HepG2 (cell line): ENCODE data around the gene PTPN3. TPM values are rescaled to one million over a fixed set of nuclear protein-coding genes. Genes with fewer than 3 reads are reported as not detected.

Experiments
- ATAC-seq: fragments of 200-7000 bp; cut with Tn5 transposase; 3 replicates; pipeline ENCODE4 v1.9.1; 2020; ENCODE audit warnings: mild to moderate bottlenecking, moderate library complexity
- BruUV-seq: library from RNA; stranded (reverse); fragments of 400-500 nt; replicated peaks from 2 replicates; lab custom pipeline; 2021; lab: Mats Ljungman, UMichigan
- CTCF ChIA-PET: fragments of 300-600 bp; formaldehyde crosslinking; extraction: SDS; loops from one replicate; lab custom pipeline; 2021; ENCODE audit warnings: low total read pairs, inconsistent platforms, low intra/inter-chr PET ratio; lab: Yijun Ruan, JAX
- POLR2A ChIA-PET: fragments of 350-600 bp; sonication (Branson Sonifier 250); formaldehyde crosslinking; loops from one replicate; lab custom pipeline; 2020; ENCODE audit warnings: antibody characterized with exemption, inconsistent platforms; lab: Yijun Ruan, JAX
- DNase-seq: peaks from one replicate; pipeline ENCODE4 v3.0.0-alpha.2; 2015; ENCODE audit warnings: low spot score
- FAIRE-seq: peaks from 3 replicates; lab custom pipeline; 2011; peaks lifted over from hg19 to GRCh38; lab: Jason Lieb, UNC
- H2AFZ ChIP-seq: one replicate; pipeline ENCODE4 v1.6.1; 2011; ENCODE audit warnings: low read length, inconsistent platforms
- H3K27ac ChIP-seq: fragments of 300-600 bp; 3 replicates; pipeline ENCODE4 v1.8.0; 2011; ENCODE audit warnings: mixed run types, mild to moderate bottlenecking, mixed read lengths, low read length, inconsistent platforms; ENCODE audit not compliant: insufficient read depth; ENCODE audit errors: extremely low read length
- H3K27me3 ChIP-seq, 2 experiments: fragments of 200-600 bp in 1 of 2; 2 replicates in 1 of 2; 3 replicates in 1 of 2; pipeline versions ENCODE4 v1.6.0 to v1.8.0; 2011; ENCODE audit warnings: low read length in 2 of 2, mild to moderate bottlenecking in 2 of 2, moderate library complexity in 2 of 2, inconsistent platforms in 1 of 2; ENCODE audit not compliant: insufficient read depth in 2 of 2, control insufficient read depth in 1 of 2
- H3K36me3 ChIP-seq, 2 experiments: fragments of 200-600 bp in 1 of 2; replicated peaks in 1 of 2; 2 replicates in 1 of 2; 3 replicates in 1 of 2; pipeline versions ENCODE4 v1.5.1 to v1.8.0; 2011; ENCODE audit warnings: low read length in 2 of 2, inconsistent platforms in 1 of 2; ENCODE audit not compliant: insufficient read depth in 2 of 2, control insufficient read depth in 1 of 2
- H3K4me1 ChIP-seq: 2 replicates; pipeline ENCODE4 v1.5.1; 2012; ENCODE audit warnings: low read length, inconsistent platforms; ENCODE audit not compliant: insufficient read depth
- H3K4me2 ChIP-seq: 2 replicates; pipeline ENCODE4 v1.6.0; 2011; ENCODE audit warnings: low read depth, low read length, inconsistent platforms
- H3K4me3 ChIP-seq, 3 experiments: fragments of 200-600 bp in 1 of 3; sonication (generic), shearing (Covaris generic) in 1 of 3; replicated peaks in 1 of 3; 2 replicates each; pipeline ENCODE4 v1.5.1; 2011 to 2016; ENCODE audit warnings: low read length in 3 of 3, inconsistent platforms in 2 of 3, low read depth in 2 of 3, mild to moderate bottlenecking in 2 of 3, control low read depth in 1 of 3, mixed read lengths in 1 of 3; ENCODE audit not compliant: insufficient read depth in 1 of 3
- H3K79me2 ChIP-seq: one replicate; pipeline ENCODE4 v1.6.1; 2011; ENCODE audit warnings: low read length, inconsistent platforms; ENCODE audit not compliant: insufficient read depth
- H3K9ac ChIP-seq: 2 replicates; pipeline ENCODE4 v1.6.0; 2011; ENCODE audit warnings: mild to moderate bottlenecking, low read depth, low read length, inconsistent platforms; ENCODE audit not compliant: insufficient read depth
- H3K9me3 ChIP-seq: 2 replicates; pipeline ENCODE4 v1.5.1; 2012; ENCODE audit warnings: mild to moderate bottlenecking, low read length
- H4K20me1 ChIP-seq: 2 replicates; pipeline ENCODE4 v1.6.0; 2011; ENCODE audit warnings: inconsistent platforms, mild to moderate bottlenecking, low read length, moderate library complexity; ENCODE audit not compliant: insufficient read depth
- CHD4 ChIP-seq: fragments of 200-600 bp; sonication (generic); IDR thresholded peaks from 2 replicates; pipeline ENCODE4 v1.7.0; 2017; ENCODE audit warnings: mild to moderate bottlenecking, low read length, borderline replicate concordance
- FOXP1 ChIP-seq, 2 experiments: fragments of 450-650 bp in 1 of 2; IDR thresholded peaks; 2 replicates each; pipeline ENCODE4 v1.6.1; 2017 to 2018; ENCODE audit warnings: antibody characterized with exemption in 1 of 2
- KDM1A ChIP-seq: IDR thresholded peaks from 2 replicates; pipeline ENCODE4 v1.6.1; 2016; ENCODE audit warnings: missing compliant biosample characterization
- PCBP1 ChIP-seq: fragments of 200-400 bp; formaldehyde crosslinking; IDR thresholded peaks from 2 replicates; pipeline ENCODE4 v1.6.1; 2017; ENCODE audit warnings: mild to moderate bottlenecking, low read depth, low read length, borderline replicate concordance
- SALL1 ChIP-seq: sonication (generic); formaldehyde crosslinking; IDR thresholded peaks from 2 replicates; pipeline ENCODE4 v1.8.0; 2022; ENCODE audit warnings: mild to moderate bottlenecking, missing genetic modification reagents
- ZBTB42 ChIP-seq: sonication (generic); formaldehyde crosslinking; IDR thresholded peaks from 2 replicates; pipeline ENCODE4 v1.5.0; 2020; ENCODE audit warnings: mild to moderate bottlenecking, missing genetic modification reagents
- ZNF10 ChIP-seq: sonication (generic); formaldehyde crosslinking; IDR thresholded peaks from 2 replicates; pipeline ENCODE4 v1.4.0; 2020; ENCODE audit warnings: mild to moderate bottlenecking, low read depth, missing genetic modification reagents, borderline replicate concordance
- ZNF20 ChIP-seq: sonication (generic); formaldehyde crosslinking; IDR thresholded peaks from 2 replicates; pipeline ENCODE4 v1.4.0; 2020; ENCODE audit warnings: mild to moderate bottlenecking, moderate library complexity, missing genetic modification reagents
- ZNF501 ChIP-seq: sonication (generic); formaldehyde crosslinking; IDR thresholded peaks from 2 replicates; pipeline ENCODE4 v1.5.1; 2020; ENCODE audit warnings: mild to moderate bottlenecking, moderate library complexity, missing genetic modification reagents
- WGBS: methylation state at CpG from one replicate; pipeline ENCODE4 v1.1.6; 2017; ENCODE audit warnings: low lambda C conversion rate; 5-methylcytosine and 5-hydroxymethylcytosine counted together
- in situ Hi-C: cut with HindIII; loops from 2 replicates; pipeline ENCODE4 v1.10.0; 2017; ENCODE audit warnings: low pct_unique_long_range_greater_than_20kb; ENCODE audit not compliant: extremely low pct_ligation_motif_present
- intact Hi-C: fragments of 100-400 bp; cut with micrococcal nuclease; formaldehyde crosslinking; loops from one replicate; pipeline ENCODE4 v1.10.0; 2022; ENCODE audit not compliant: unreplicated experiment
- polyA plus RNA-seq, 8 experiments: library from polyadenylated mRNA; depleted of rRNA in 3 of 8; stranded (reverse) in 7 of 8; unstranded in 1 of 8; fragments of >200 nt; fragmentation: Illumina TruSeq in 4 of 8; extraction: Trizol in 4 of 8; gene quantifications; 2 replicates each; pipeline versions ENCODE4 v1.2.1 to v1.2.3, GENCODE V29; 2011 to 2016; ENCODE audit warnings: low read depth in 4 of 8, missing spikeins in 1 of 8, mixed read lengths in 1 of 8; ENCODE audit not compliant: insufficient read depth in 1 of 8
- total RNA-seq, 5 experiments: library from RNA; depleted of rRNA; stranded (reverse); fragments of >200 nt; fragmentation: Illumina TruSeq; extraction: Trizol; gene quantifications; 2 replicates each; pipeline ENCODE4 v1.2.3, GENCODE V29; 2016; ENCODE audit warnings: low read depth in 1 of 5
- TF ChIP-seq, protein P1 (sequence below): sonication (generic); formaldehyde crosslinking; IDR thresholded peaks from 2 replicates; pipeline ENCODE4 v1.4.0; 2020; ENCODE audit warnings: mild to moderate bottlenecking, missing genetic modification reagents
- TF ChIP-seq, protein P2 (sequence below): sonication (generic); formaldehyde crosslinking; IDR thresholded peaks from 2 replicates; pipeline ENCODE4 v1.5.1; 2020; ENCODE audit warnings: mild to moderate bottlenecking, moderate library complexity, missing genetic modification reagents
- TF ChIP-seq, protein P3 (sequence below), 2 experiments: sonication (generic) in 1 of 2; formaldehyde crosslinking in 1 of 2; IDR thresholded peaks; 2 replicates each; pipeline versions ENCODE4 v1.5.1 to v1.6.1; 2011 to 2020; ENCODE audit warnings: borderline replicate concordance in 1 of 2, low read depth in 1 of 2, low read length in 1 of 2, mild to moderate bottlenecking in 1 of 2, missing genetic modification reagents in 1 of 2, moderate library complexity in 1 of 2

The PTPN3 gene
- total and polyA plus RNA-seq, 2 of the 13 experiments (the other 11 are each of a cell fraction or from before 2014, with no cell fraction given) = 5.6 to 20.5 TPM

DNA sequence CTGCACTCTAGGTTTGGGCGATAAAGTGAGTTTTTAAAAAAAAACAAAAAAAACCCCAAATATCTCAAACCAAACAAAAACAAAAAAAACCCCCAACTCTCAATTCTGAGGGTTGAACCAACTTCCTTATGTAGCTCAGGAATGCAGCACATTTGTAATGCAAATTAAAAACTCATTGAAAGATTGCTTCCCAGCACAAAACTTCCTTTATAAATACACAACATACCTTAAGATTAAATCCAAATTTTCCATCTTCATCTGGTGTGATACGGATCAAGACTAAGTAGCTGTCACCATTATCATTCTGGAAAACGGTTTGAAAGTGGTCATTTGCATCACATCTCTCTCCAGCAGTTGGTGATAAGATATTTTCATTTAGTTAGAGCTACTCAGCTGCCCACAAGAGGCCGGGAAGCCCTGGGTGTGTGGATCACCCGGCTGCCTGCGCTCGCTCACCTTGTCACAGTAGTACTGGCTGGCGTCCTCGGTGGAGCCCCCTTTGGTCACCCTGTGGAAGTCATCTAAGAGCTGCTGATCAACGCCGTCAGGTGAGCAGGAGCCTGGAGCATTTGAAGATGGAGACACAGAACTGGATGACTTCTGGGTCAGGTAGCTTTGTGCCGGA, 88.2 kb downstream of the PTPN3 start:
- Histone ChIP-seq H3K27ac (no peak overlapping the region), H3K4me3 (no peak overlapping the region), H4K20me1 (no peaks in the 10 kb centered on the region), H3K9ac (no peak overlapping the region), H3K9me3 (no peaks in the 10 kb centered on the region), H3K36me3 (peaks cover 12 to 49% of the 10 kb centered on the region in 2 experiments; a peak in 4 of 5 replicates), H3K4me2 (no peak overlapping the region), H3K4me1 (no peaks in the 10 kb centered on the region), H3K27me3 (no peaks in the 10 kb centered on the region), H2AFZ (no peak overlapping the region), H3K79me2 (no peaks in the 10 kb centered on the region)
- no peak for DNase-seq
- ChIA-PET CTCF (no interaction called here), POLR2A (no interaction called here)
- ATAC-seq = peak; percentile 68
- FAIRE-seq = no peak
- BruUV-seq = no TSS peak
- WGBS = 89% methylated on average over 12 of the region's 12 CpGs
- intact Hi-C loops (no loop called here), in situ Hi-C loops (no loop called here)
- TF ChIP-seq CHD4 (no peak), PCBP1 (no peak), SALL1 (no peak), ZBTB42 (no peak)
- TF ChIP-seq, protein P1, sequence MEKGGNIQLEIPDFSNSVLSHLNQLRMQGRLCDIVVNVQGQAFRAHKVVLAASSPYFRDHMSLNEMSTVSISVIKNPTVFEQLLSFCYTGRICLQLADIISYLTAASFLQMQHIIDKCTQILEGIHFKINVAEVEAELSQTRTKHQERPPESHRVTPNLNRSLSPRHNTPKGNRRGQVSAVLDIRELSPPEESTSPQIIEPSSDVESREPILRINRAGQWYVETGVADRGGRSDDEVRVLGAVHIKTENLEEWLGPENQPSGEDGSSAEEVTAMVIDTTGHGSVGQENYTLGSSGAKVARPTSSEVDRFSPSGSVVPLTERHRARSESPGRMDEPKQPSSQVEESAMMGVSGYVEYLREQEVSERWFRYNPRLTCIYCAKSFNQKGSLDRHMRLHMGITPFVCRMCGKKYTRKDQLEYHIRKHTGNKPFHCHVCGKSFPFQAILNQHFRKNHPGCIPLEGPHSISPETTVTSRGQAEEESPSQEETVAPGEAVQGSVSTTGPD (CRISPR knock-in tag) = no peak

DNA sequence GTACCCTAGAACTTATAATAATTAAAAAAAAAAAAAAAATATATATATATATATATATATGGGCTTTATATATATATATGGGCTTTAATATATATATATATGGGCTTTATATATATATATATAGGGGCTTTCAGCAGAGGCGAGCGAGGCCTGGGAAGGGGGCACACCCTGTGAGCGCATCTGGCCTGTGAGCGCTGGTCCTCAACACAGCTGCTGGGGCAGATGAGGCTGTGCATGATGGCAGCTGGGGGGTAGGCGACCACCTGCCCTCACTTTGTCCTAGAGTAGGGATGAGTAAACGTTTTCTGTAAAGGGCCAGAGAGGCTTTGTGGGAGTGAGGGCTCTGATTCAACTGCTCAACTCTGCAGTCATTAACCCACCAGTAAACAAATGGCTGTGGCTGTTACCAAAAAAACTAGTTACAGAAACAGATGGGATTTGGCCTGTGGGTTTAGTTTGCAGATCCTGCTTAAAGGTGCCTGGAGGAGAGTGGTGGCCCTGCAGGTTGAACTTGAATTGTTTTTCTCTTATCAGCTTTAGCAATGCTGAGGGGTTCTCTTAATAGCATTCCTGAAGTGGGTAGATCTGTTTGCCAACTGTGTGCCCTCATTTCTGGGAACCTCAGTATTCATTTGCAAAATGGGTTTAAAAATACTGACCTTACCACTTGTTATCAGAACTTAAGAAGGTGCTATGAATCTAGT, 89.2 kb downstream of the PTPN3 start:
- H2AFZ ChIP-seq = no peak overlapping the region
- 98% methylated on average over 6 of the region's 6 CpGs for WGBS
- H3K4me1 ChIP-seq = no peaks in the 10 kb centered on the region
- no peak overlapping the region for H3K9ac ChIP-seq
- no peaks in the 10 kb centered on the region for H3K27me3 ChIP-seq
- ChIA-PET CTCF (no interaction called here), POLR2A (no interaction called here)
- no peaks in the 10 kb centered on the region for H3K9me3 ChIP-seq
- intact Hi-C loops = no loop called here
- H3K36me3 ChIP-seq = peaks cover 15 to 58% of the 10 kb centered on the region in 2 experiments; a peak in 4 of 5 replicates
- H3K4me3 ChIP-seq = no peak overlapping the region
- FAIRE-seq (no peak), ATAC-seq (no peak), DNase-seq (no peak)
- no peak overlapping the region for H3K27ac ChIP-seq
- H3K79me2 ChIP-seq = no peaks in the 10 kb centered on the region
- no peaks in the 10 kb centered on the region for H4K20me1 ChIP-seq
- BruUV-seq = no TSS peak
- in situ Hi-C loops = no loop called here
- no peak overlapping the region for H3K4me2 ChIP-seq
- no peak for TF ChIP-seq FOXP1 (IDR thresholded peaks at IDR 0.05)
- no peak for TF ChIP-seq FOXP1 (CRISPR knock-in tag; IDR thresholded peaks at IDR 0.05)
- TF ChIP-seq KDM1A (CRISPR knock-in tag) = no peak
- no peak for TF ChIP-seq ZNF501 (CRISPR knock-in tag)
- TF ChIP-seq, protein P2, sequence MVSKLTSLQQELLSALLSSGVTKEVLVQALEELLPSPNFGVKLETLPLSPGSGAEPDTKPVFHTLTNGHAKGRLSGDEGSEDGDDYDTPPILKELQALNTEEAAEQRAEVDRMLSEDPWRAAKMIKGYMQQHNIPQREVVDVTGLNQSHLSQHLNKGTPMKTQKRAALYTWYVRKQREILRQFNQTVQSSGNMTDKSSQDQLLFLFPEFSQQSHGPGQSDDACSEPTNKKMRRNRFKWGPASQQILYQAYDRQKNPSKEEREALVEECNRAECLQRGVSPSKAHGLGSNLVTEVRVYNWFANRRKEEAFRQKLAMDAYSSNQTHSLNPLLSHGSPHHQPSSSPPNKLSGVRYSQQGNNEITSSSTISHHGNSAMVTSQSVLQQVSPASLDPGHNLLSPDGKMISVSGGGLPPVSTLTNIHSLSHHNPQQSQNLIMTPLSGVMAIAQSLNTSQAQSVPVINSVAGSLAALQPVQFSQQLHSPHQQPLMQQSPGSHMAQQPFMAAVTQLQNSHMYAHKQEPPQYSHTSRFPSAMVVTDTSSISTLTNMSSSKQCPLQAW (CRISPR knock-in tag) = no peak
- TF ChIP-seq, protein P3, sequence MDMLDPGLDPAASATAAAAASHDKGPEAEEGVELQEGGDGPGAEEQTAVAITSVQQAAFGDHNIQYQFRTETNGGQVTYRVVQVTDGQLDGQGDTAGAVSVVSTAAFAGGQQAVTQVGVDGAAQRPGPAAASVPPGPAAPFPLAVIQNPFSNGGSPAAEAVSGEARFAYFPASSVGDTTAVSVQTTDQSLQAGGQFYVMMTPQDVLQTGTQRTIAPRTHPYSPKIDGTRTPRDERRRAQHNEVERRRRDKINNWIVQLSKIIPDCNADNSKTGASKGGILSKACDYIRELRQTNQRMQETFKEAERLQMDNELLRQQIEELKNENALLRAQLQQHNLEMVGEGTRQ (IDR thresholded peaks at IDR 0.05; ENCODE audit: low read depth, low read length) = no peak
- TF ChIP-seq, protein P3 (CRISPR knock-in tag; IDR thresholded peaks at IDR 0.05; ENCODE audit: borderline replicate concordance) = no peak
- TF ChIP-seq ZNF10 (CRISPR knock-in tag) = no peak
- no peak for TF ChIP-seq ZNF20
